C4-2B (cell line): ENCODE measurements around the gene ETV5.

Experiments
- H3K27ac ChIP-seq: fragments of 450-650 bp; 2 replicates; pipeline ENCODE4 v1.5.1; 2017
- ZFX ChIP-seq: fragments of 450-650 bp; IDR thresholded peaks from 2 replicates; pipeline ENCODE4 v1.6.1; 2017
- TF ChIP-seq, protein P1 (sequence below): fragments of 450-650 bp; conservative IDR thresholded peaks from 2 replicates; pipeline ENCODE4 v1.5.1; 2017; ENCODE audit warnings: mild to moderate bottlenecking

The ETV5 gene

DNA sequence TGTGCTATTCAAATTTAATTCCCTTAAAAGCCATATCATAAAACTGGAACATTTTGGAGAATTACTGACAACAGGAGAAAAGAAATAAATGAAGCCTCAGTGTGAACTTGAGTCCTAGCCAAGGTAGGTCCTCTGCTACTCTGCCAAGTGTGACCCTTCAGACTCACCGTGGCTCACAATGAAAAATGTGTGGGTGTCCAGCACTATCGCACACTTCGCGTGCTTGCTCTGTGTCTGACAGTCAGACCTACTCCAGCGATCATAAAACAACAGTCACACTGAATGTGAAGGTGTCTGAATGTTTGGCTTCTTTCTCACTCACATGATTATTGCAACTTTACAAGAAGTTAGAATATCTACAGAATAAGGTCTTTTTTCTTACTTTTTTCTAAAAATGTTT, 105.3 kb downstream of the ETV5 start:
- TF ChIP-seq ZFX: no peak
- TF ChIP-seq, protein P1, sequence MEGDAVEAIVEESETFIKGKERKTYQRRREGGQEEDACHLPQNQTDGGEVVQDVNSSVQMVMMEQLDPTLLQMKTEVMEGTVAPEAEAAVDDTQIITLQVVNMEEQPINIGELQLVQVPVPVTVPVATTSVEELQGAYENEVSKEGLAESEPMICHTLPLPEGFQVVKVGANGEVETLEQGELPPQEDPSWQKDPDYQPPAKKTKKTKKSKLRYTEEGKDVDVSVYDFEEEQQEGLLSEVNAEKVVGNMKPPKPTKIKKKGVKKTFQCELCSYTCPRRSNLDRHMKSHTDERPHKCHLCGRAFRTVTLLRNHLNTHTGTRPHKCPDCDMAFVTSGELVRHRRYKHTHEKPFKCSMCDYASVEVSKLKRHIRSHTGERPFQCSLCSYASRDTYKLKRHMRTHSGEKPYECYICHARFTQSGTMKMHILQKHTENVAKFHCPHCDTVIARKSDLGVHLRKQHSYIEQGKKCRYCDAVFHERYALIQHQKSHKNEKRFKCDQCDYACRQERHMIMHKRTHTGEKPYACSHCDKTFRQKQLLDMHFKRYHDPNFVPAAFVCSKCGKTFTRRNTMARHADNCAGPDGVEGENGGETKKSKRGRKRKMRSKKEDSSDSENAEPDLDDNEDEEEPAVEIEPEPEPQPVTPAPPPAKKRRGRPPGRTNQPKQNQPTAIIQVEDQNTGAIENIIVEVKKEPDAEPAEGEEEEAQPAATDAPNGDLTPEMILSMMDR: no peak
- H3K27ac ChIP-seq: no peak overlapping the region

DNA sequence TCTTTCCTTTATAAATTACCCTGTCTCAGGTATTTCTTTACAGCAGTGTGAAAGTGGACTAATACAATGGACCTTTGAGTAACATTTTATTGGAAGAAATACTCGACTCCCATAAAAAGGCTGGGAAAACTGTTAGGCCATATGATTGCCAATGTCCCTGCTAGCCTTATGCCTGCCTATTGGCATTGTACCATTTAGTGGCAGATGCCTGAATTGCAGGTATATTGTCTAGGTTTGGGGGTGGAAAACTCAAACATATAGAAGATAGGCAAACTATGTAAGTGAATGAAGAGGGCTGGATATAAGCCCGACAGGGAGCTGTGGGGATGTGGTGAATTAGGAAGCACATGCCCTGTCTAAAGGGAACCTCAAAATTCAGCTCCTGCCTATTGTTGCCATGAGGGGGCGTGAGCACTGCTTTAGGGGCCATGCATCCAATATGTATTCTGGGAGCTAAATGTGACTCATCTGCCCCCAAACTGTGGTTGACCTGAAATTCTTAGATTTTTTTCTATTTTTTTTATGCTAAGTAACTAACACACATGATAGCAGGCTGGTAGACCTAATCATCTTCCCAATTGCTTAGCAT, 105.9 kb downstream of the ETV5 start:
- TF ChIP-seq, protein P1: peak; percentile 47
- TF ChIP-seq ZFX: no peak
- H3K27ac ChIP-seq: no peak overlapping the region

DNA sequence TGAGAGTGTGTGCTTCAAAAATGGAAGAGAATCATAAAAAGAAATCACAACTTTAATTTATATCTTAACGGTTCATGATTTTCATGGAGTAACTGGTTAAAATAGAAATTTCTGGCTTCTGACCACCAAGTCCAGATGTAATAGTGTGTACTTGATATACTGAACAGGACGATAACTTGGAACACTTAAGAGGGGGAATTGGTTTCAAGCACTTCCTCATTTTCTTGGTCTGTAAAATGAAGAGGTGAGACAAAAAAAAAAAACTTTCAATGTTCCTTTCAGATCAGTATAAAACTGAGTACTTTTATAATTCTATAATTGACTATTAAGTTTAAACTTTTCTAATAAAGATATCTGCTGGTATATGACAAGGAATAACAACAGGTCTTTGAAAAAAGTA, 107.0 kb downstream of the ETV5 start:
- no peak overlapping the region for H3K27ac ChIP-seq
- TF ChIP-seq, protein P1: no peak
- TF ChIP-seq ZFX: no peak

DNA sequence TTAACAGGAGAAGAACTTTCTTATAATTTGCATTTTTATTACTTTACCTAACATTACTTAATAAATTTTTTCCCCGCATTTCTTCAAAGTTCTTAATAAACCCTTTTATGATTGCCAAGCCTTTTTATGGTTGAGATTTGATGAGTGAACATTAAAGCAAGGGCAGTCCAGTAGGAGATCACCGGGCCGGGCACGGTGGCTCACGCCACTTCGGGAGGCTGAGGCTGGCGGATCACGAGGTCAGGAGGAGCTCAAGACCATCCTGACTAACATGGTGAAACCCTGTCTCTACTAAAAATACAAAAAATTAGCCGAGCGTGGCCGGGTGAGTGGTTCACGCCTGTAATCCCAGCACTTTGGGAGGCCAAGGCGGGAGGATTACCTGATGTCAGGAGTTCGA, 109.7 kb downstream of the ETV5 start:
- TF ChIP-seq, protein P1: no peak
- no peak for TF ChIP-seq ZFX
- H3K27ac ChIP-seq: no peak overlapping the region

DNA sequence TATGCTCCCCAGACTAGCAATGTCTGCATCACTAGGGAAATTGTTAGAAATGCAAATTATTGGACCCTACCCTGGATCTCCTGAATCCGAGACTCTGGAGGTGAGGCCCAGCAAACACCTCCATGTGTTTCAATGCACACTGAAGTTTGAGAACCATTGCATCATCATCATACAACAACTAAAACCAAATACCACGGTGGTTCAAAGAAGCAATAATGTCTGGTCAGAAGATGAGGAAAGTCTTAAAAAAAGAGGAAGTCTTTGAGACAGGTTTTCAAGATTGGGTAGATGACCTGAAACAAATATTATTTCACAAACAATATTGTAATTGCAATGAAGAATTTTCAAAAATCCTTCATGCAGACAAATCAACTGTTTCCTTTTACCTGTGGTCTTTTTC, 110.8 kb downstream of the ETV5 start:
- TF ChIP-seq ZFX: no peak
- TF ChIP-seq, protein P1: no peak
- no peak overlapping the region for H3K27ac ChIP-seq

DNA sequence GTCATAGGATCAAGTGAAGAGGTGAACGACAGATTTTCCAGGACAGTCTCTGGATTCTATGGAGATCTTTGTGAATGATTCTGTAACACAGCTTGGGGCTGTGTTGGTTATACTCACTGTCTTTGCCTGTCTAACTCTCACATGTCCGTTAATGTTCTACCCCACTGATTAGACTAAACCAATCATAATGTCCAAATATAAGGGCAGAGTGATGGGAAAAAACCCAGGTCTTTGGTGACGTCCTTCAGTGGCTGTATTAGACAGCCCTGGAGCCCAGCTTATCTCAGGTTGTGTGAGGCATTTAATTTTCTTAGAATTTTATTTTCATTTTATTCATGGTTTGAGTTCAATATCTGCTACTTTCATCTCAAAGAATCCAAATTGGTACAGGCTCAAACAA, 111.8 kb downstream of the ETV5 start:
- no peak for TF ChIP-seq ZFX
- TF ChIP-seq, protein P1: no peak
- no peak overlapping the region for H3K27ac ChIP-seq
